PC-3 (cell line): ENCODE results near the gene SLC9A3. TPM values are rescaled to one million over a fixed set of nuclear protein-coding genes. Genes with fewer than 3 reads are reported as not detected.

Experiments
- ATAC-seq: fragments of 200-7000 bp; cut with Tn5 transposase; 2 replicates; pipeline ENCODE4 v1.9.1; 2020; ENCODE audit warnings: mild to moderate bottlenecking, moderate library complexity
- BruUV-seq: library from RNA; stranded (reverse); fragments of 400-500 nt; replicated peaks from 2 replicates; lab custom pipeline; 2021; lab: Mats Ljungman, UMichigan
- CTCF ChIA-PET: fragments of 300-600 bp; sonication (Branson Sonifier 250); formaldehyde crosslinking; loops from one replicate; lab custom pipeline; 2022; ENCODE audit warnings: antibody characterized with exemption; lab: Charles Lee
- POLR2A ChIA-PET: fragments of 300-600 bp; sonication (Branson Sonifier 250); formaldehyde crosslinking; loops from one replicate; lab custom pipeline; 2022; ENCODE audit warnings: antibody characterized with exemption; ENCODE audit not compliant: unreplicated experiment; lab: Charles Lee
- DNase-seq: peaks from one replicate; pipeline ENCODE4 v3.0.0-alpha.2; 2015
- H2AFZ ChIP-seq: fragments of 300-600 bp; sonication (generic); 2 replicates; pipeline ENCODE4 v1.6.0; 2016; ENCODE audit warnings: antibody characterized with exemption, low read length
- H3F3A ChIP-seq: fragments of 300-600 bp; sonication (generic); one replicate; pipeline ENCODE4 v1.6.0; 2017; ENCODE audit warnings: antibody characterized with exemption, low read length, control low read depth, mild to moderate bottlenecking; ENCODE audit not compliant: unreplicated experiment
- H3K27ac ChIP-seq: fragments of 300-600 bp; sonication (generic); 2 replicates; pipeline ENCODE4 v1.5.1; 2016; ENCODE audit warnings: mild to moderate bottlenecking, low read length
- H3K27me3 ChIP-seq: fragments of 300-600 bp; sonication (generic); 2 replicates; pipeline ENCODE4 v1.6.1; 2016; ENCODE audit warnings: low read length, mixed read lengths
- H3K36me3 ChIP-seq: fragments of 300-600 bp; sonication (generic); 2 replicates; pipeline ENCODE4 v1.6.1; 2016; ENCODE audit warnings: low read depth, mixed run types, low read length, mixed read lengths
- H3K4me1 ChIP-seq: fragments of 300-600 bp; sonication (generic); 2 replicates; pipeline ENCODE4 v1.5.1; 2016; ENCODE audit warnings: low read length; ENCODE audit not compliant: insufficient read depth
- H3K4me2 ChIP-seq: fragments of 300-600 bp; sonication (generic); 2 replicates; pipeline ENCODE4 v1.6.0; 2016; ENCODE audit warnings: low read length
- H3K4me3 ChIP-seq: fragments of 300-600 bp; sonication (generic); 2 replicates; pipeline ENCODE4 v1.5.1; 2016; ENCODE audit warnings: mild to moderate bottlenecking, low read length, mixed read lengths
- H3K79me2 ChIP-seq: fragments of 300-600 bp; sonication (generic); 2 replicates; pipeline ENCODE4 v1.6.1; 2017; ENCODE audit warnings: low read length, mixed read lengths
- H3K9ac ChIP-seq: fragments of 300-600 bp; sonication (generic); 2 replicates; pipeline ENCODE4 v1.6.0; 2016; ENCODE audit warnings: mild to moderate bottlenecking, low read length
- H3K9me2 ChIP-seq: fragments of 300-600 bp; sonication (generic); replicated peaks from 2 replicates; pipeline ENCODE4 v1.6.1; 2016; ENCODE audit warnings: mixed run types, low read length, mixed read lengths
- H3K9me3 ChIP-seq: fragments of 300-600 bp; sonication (generic); 2 replicates; pipeline ENCODE4 v1.6.1; 2016; ENCODE audit warnings: low read length, mixed read lengths
- H4K20me1 ChIP-seq: fragments of 300-600 bp; sonication (generic); 2 replicates; pipeline ENCODE4 v1.6.1; 2016; ENCODE audit warnings: low read length, mixed read lengths
- EZH2 ChIP-seq: fragments of 300-600 bp; sonication (generic); IDR thresholded peaks from one replicate; pipeline ENCODE4 v1.6.1; 2017; ENCODE audit warnings: antibody characterized with exemption, mild to moderate bottlenecking, low read length; ENCODE audit not compliant: unreplicated experiment
- EZH2phosphoT487 ChIP-seq: fragments of 300-600 bp; sonication (generic); IDR thresholded peaks from 2 replicates; pipeline ENCODE4 v1.6.1; 2018; ENCODE audit warnings: mild to moderate bottlenecking, antibody characterized with exemption, low read length, borderline replicate concordance
- intact Hi-C: fragments of 100-400 bp; cut with micrococcal nuclease; formaldehyde crosslinking; loops from 2 replicates; pipeline ENCODE4 v1.9.0; 2023
- total RNA-seq: library from RNA; depleted of rRNA; stranded (reverse); fragments of >200 nt; gene quantifications from 2 replicates; pipeline ENCODE4 v1.2.3, GENCODE V29; 2014
- TF ChIP-seq, protein P1 (sequence below): fragments of 300-600 bp; sonication (generic); conservative IDR thresholded peaks from 2 replicates; pipeline ENCODE4 v1.5.1; 2017; ENCODE audit warnings: antibody characterized with exemption, low read depth, mild to moderate bottlenecking, low read length

The SLC9A3 gene
- total RNA-seq, 1 experiment from 2014 or later = 4.9 TPM

DNA sequence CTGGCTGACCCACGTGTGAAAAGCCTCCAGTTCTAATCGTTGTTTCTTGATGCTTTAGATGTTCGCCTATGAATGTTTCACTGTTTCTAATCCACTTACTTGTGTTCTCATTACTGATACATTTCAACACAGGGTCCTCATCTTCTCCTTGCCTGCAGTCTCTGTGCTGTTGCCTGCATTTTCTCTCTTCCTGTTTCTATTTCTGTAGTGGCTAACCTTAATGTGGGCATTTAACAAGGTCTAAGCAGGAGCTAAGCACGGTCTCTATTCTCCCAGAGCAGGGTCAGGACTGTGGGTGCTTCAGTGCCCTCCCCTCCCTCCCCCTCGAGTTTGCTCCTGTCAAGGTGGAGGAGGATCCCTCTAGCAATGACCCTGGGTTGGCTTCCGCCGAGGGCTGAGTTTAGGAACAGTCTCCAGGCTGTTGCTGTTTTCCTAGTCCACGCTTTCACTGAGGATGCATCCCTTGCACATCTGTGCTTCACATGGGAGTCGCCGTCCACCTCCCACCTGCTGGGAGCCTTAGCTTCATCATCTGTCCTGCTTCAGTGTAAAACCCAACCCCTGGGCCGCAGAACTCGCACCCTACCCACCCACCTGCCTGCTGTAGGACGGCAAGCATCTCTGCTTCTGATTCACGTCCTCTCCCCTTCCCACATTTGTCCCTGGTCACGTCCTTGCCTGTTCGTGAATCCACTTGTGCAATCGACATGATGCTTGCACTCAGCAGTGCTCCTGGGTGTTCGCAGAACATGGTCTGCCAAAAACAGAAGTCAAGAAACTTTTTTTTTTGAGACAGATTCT, 83.6 kb downstream of the SLC9A3 start:
- Histone ChIP-seq H3K27ac (no peak overlapping the region), H3K9ac (no peak overlapping the region), H3F3A (no peaks in the 10 kb centered on the region), H3K4me3 (no peak overlapping the region), H3K9me3 (no peaks in the 10 kb centered on the region), H3K36me3 (no peaks in the 10 kb centered on the region), H3K9me2 (no peaks in the 10 kb centered on the region), H3K4me1 (peaks cover 12% of the 10 kb centered on the region), H3K4me2 (no peak overlapping the region), H2AFZ (no peak overlapping the region), H3K27me3 (no peaks in the 10 kb centered on the region), H4K20me1 (no peaks in the 10 kb centered on the region), H3K79me2 (peaks cover 37% of the 10 kb centered on the region)
- ATAC-seq (no peak), DNase-seq (no peak)
- ChIA-PET POLR2A (no interaction called here), CTCF (no interaction called here)
- no TSS peak for BruUV-seq
- intact Hi-C loops = loop anchor here (10.0 kb wide), 1 partner anchor 174 kb away; the partner anchor contains the start of gene CEP72
- TF ChIP-seq EZH2 (no peak), EZH2phosphoT487 (no peak)
- TF ChIP-seq, protein P1, sequence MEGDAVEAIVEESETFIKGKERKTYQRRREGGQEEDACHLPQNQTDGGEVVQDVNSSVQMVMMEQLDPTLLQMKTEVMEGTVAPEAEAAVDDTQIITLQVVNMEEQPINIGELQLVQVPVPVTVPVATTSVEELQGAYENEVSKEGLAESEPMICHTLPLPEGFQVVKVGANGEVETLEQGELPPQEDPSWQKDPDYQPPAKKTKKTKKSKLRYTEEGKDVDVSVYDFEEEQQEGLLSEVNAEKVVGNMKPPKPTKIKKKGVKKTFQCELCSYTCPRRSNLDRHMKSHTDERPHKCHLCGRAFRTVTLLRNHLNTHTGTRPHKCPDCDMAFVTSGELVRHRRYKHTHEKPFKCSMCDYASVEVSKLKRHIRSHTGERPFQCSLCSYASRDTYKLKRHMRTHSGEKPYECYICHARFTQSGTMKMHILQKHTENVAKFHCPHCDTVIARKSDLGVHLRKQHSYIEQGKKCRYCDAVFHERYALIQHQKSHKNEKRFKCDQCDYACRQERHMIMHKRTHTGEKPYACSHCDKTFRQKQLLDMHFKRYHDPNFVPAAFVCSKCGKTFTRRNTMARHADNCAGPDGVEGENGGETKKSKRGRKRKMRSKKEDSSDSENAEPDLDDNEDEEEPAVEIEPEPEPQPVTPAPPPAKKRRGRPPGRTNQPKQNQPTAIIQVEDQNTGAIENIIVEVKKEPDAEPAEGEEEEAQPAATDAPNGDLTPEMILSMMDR = no peak

DNA sequence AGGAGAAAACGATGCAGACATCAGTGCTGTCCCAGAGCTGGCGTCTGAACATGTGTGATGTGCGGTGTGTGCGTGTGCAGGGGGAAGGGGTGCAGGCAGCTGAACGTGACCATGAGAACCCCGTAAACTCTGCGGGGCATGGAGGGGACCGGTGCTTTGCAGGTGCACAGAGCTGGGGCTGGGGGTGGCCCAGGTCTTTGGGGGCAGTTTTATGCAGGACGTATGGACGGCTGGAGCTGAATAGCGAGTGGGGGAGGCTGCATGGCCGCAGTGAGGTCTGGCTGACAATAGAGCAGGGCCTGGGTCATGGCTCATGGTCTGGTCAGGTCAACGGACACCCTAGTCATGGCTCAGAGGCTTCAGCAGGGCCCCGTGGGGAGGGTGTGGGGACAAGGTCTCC, 84.6 kb downstream of the SLC9A3 start:
- Histone ChIP-seq H3K36me3 (no peaks in the 10 kb centered on the region), H4K20me1 (no peaks in the 10 kb centered on the region), H3K79me2 (peaks cover 28% of the 10 kb centered on the region), H3K4me3 (no peak overlapping the region), H3K27ac (no peak overlapping the region), H3K27me3 (no peaks in the 10 kb centered on the region), H3K9me3 (no peaks in the 10 kb centered on the region), H3F3A (no peaks in the 10 kb centered on the region), H3K4me1 (peaks cover 12% of the 10 kb centered on the region), H3K4me2 (no peak overlapping the region), H3K9me2 (no peaks in the 10 kb centered on the region), H3K9ac (no peak overlapping the region), H2AFZ (no peak overlapping the region)
- ChIA-PET CTCF (interaction anchor here (0.6 kb wide), 1 partner anchor 97 kb away, joined by 3 read pairs; no protein-coding TSS in a partner anchor), POLR2A (no interaction called here)
- no peak for TF ChIP-seq EZH2
- TF ChIP-seq EZH2phosphoT487 = no peak
- TF ChIP-seq, protein P1 = no peak
- intact Hi-C loops = loop anchor here (10.0 kb wide), 1 partner anchor 175 kb away; the partner anchor contains the start of gene CEP72
- ATAC-seq (no peak), DNase-seq (no peak)
- BruUV-seq = no TSS peak

DNA sequence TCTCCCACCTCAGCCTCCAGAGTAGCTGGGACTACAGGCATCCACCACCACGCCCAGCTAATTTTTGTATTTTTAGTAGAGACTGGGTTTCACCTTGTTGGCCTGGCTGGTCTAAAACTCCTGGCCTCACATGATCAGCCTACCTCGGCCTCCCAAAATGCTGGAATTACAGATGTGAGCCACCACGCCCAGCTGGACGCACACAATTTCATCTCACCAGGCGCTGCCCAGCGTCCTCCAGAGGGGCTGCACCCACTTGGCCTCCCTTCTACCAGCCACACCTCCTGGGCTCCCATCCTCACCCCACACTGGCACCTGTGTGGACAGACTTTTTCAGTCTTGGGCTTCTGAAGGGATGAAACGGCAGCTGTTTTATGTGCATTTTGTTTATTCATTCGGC, 85.1 kb downstream of the SLC9A3 start:
- TF ChIP-seq, protein P1 = no peak
- no peak for TF ChIP-seq EZH2phosphoT487
- no peak for TF ChIP-seq EZH2
- Histone ChIP-seq H3K27ac (no peak overlapping the region), H3K4me3 (no peak overlapping the region), H3K4me1 (peaks cover 8% of the 10 kb centered on the region), H3F3A (no peaks in the 10 kb centered on the region), H3K4me2 (no peak overlapping the region), H2AFZ (no peak overlapping the region), H3K9ac (no peak overlapping the region), H3K36me3 (no peaks in the 10 kb centered on the region), H3K79me2 (peaks cover 23% of the 10 kb centered on the region), H4K20me1 (no peaks in the 10 kb centered on the region), H3K9me3 (no peaks in the 10 kb centered on the region), H3K27me3 (no peaks in the 10 kb centered on the region), H3K9me2 (no peaks in the 10 kb centered on the region)
- intact Hi-C loops = no loop called here
- DNase-seq (no peak), ATAC-seq (no peak)
- CTCF ChIA-PET = interaction anchor here (0.6 kb wide), 1 partner anchor 97 kb away, joined by 3 read pairs; no protein-coding TSS in a partner anchor
- POLR2A ChIA-PET = no interaction called here
- BruUV-seq = no TSS peak
